HK-2 (cell line): ENCODE measurements around the gene PSMD5.

Experiments used
- DNase-seq: peaks from one replicate; pipeline ENCODE4 v3.0.0-alpha.2; 2018; ENCODE audit not compliant: unreplicated experiment

Gene PSMD5

GRCh38 chr9:120842685-120843485, at the start of gene PSMD5:
Gene PSMD5 (minus strand): TSS chr9:120842922. CDS start chr9:120842909, 13 bp downstream.
- peak; percentile 98 for DNase-seq

GRCh38 chr9:120891884-120892747, 49.4 kb upstream of the PSMD5 start:
- no peak for DNase-seq

GRCh38 chr9:120891245-120891883, 48.6 kb upstream of the PSMD5 start:
- DNase-seq, result no peak

- no peak for DNase-seq
These were observed 47.9 kb upstream of the PSMD5 start for GRCh38 chr9:120890320-120891244.

- no peak for DNase-seq
These were observed 47.0 kb upstream of the PSMD5 start for GRCh38 chr9:120889606-120890271.

- no peak for DNase-seq
These were observed 45.9 kb upstream of the PSMD5 start for GRCh38 chr9:120888626-120889025.

GRCh38 chr9:120886490-120886967, 43.8 kb upstream of the PSMD5 start:
- peak; percentile 66 for DNase-seq

- DNase-seq, result no peak
These were observed 43.2 kb upstream of the PSMD5 start for GRCh38 chr9:120885958-120886357.

- DNase-seq, result no peak
These were observed 42.7 kb upstream of the PSMD5 start for GRCh38 chr9:120885457-120885856.

GRCh38 chr9:120883608-120883996, 40.9 kb upstream of the PSMD5 start:
- DNase-seq, result no peak

GRCh38 chr9:120882935-120883607, 40.3 kb upstream of the PSMD5 start:
- DNase-seq, result no peak

- no peak for DNase-seq
These were observed 36.7 kb upstream of the PSMD5 start for GRCh38 chr9:120879446-120879845.

GRCh38 chr9:120878188-120879130, 35.7 kb upstream of the PSMD5 start:
- no peak for DNase-seq

- DNase-seq, result peak; percentile 77
These were observed 34.7 kb upstream of the PSMD5 start for GRCh38 chr9:120877276-120878034.

- DNase-seq, result peak; percentile 63
These were observed 34.1 kb upstream of the PSMD5 start, which contains the start of gene PHF19 for GRCh38 chr9:120876842-120877240. Gene PHF19 (minus strand): TSS chr9:120877188. CDS start chr9:120874741, 2,447 bp downstream.

GRCh38 chr9:120875954-120876841, 33.5 kb upstream of the PSMD5 start:
- DNase-seq, result peak; percentile 97

- no peak for DNase-seq
These were observed 32.9 kb upstream of the PSMD5 start for GRCh38 chr9:120875643-120875953.
